Lower leg skin (tissue), 3 donors: ENCODE results near the gene CEP97.

Experiments used
- CTCF ChIP-seq, 3 donors: fragments of 450-650 bp; IDR thresholded peaks; one replicate each; pipeline ENCODE4 v1.5.1; 2016; ENCODE audit warnings: antibody characterized with exemption in 3 of 3, mild to moderate bottlenecking in 3 of 3, moderate library complexity in 2 of 3
- POLR2A ChIP-seq, 2 donors: fragments of 450-650 bp; IDR thresholded peaks; one replicate each; pipeline ENCODE4 v1.6.1; 2016 to 2017; ENCODE audit warnings: antibody characterized with exemption in 2 of 2, mild to moderate bottlenecking in 1 of 2, moderate library complexity in 1 of 2

- TF ChIP-seq CTCF (IDR thresholded peaks at IDR 0.05) = no peak
- TF ChIP-seq POLR2A (IDR thresholded peaks at IDR 0.05) = no peak
Measured at GRCh38 chr3:101809178-101810021, 85.0 kb downstream of the CEP97 start.
